ENCODE data around the gene SLC66A2. TPM values are rescaled to one million over a fixed set of nuclear protein-coding genes. Genes with fewer than 3 reads are reported as not detected.

SLC66A2 gene
- total RNA-seq, 1 donor from 2014 or later = 31.6 TPM

GRCh38 chr18:79899609-79900445 is 51.6 kb downstream of the SLC66A2 start:
- Mint-ChIP-seq H3K4me1 (ENCODE audit: low read depth) (no peaks in the 10 kb centered on the region), H3K27ac (peak overlapping the region; percentile 52), H3K9me3 (ENCODE audit: low read depth) (peaks cover 34% of the 10 kb centered on the region), H3K27me3 (no peaks in the 10 kb centered on the region), H3K4me3 (ENCODE audit: low read depth) (no peak overlapping the region), H3K36me3 (ENCODE audit: insufficient read depth) (peaks cover 46% of the 10 kb centered on the region)
- DNase-seq (ENCODE audit: low spot score, unreplicated experiment) = no peak
- no peak for TF ChIP-seq CTCF (IDR thresholded peaks at IDR 0.05; ENCODE audit: unreplicated experiment)

- Mint-ChIP-seq H3K9me3 (ENCODE audit: low read depth) (peaks cover 39% of the 10 kb centered on the region), H3K27me3 (no peaks in the 10 kb centered on the region), H3K27ac (no peak overlapping the region), H3K4me3 (ENCODE audit: low read depth) (no peak overlapping the region), H3K4me1 (ENCODE audit: low read depth) (no peaks in the 10 kb centered on the region), H3K36me3 (ENCODE audit: insufficient read depth) (peaks cover 47% of the 10 kb centered on the region)
- DNase-seq (ENCODE audit: low spot score, unreplicated experiment) = no peak
- TF ChIP-seq CTCF (IDR thresholded peaks at IDR 0.05; ENCODE audit: unreplicated experiment) = no peak
Observed at GRCh38 chr18:79898952-79899608, 52.4 kb downstream of the SLC66A2 start.

- TF ChIP-seq CTCF (IDR thresholded peaks at IDR 0.05; ENCODE audit: unreplicated experiment) = no peak
- Mint-ChIP-seq H3K27me3 (no peaks in the 10 kb centered on the region), H3K4me3 (ENCODE audit: low read depth) (no peak overlapping the region), H3K9me3 (ENCODE audit: low read depth) (peaks cover 49% of the 10 kb centered on the region), H3K4me1 (ENCODE audit: low read depth) (no peaks in the 10 kb centered on the region), H3K27ac (peak overlapping the region; percentile 45), H3K36me3 (ENCODE audit: insufficient read depth) (peaks cover 48% of the 10 kb centered on the region)
- no peak for DNase-seq (ENCODE audit: low spot score, unreplicated experiment)
Observed at GRCh38 chr18:79897940-79898625, 53.4 kb downstream of the SLC66A2 start.

GRCh38 chr18:79896738-79897137 is 54.7 kb downstream of the SLC66A2 start:
- peaks cover 38% of the 10 kb centered on the region for H3K36me3 Mint-ChIP-seq (ENCODE audit: insufficient read depth)
- no peak overlapping the region for H3K27ac Mint-ChIP-seq
- peaks cover 58% of the 10 kb centered on the region for H3K9me3 Mint-ChIP-seq (ENCODE audit: low read depth)
- TF ChIP-seq CTCF (IDR thresholded peaks at IDR 0.05; ENCODE audit: unreplicated experiment) = no peak
- H3K4me3 Mint-ChIP-seq (ENCODE audit: low read depth) = no peak overlapping the region
- no peaks in the 10 kb centered on the region for H3K27me3 Mint-ChIP-seq
- no peak for DNase-seq (ENCODE audit: low spot score, unreplicated experiment)
- no peaks in the 10 kb centered on the region for H3K4me1 Mint-ChIP-seq (ENCODE audit: low read depth)

GRCh38 chr18:79890674-79891073 is 60.8 kb downstream of the SLC66A2 start:
- DNase-seq (ENCODE audit: low spot score, unreplicated experiment) = no peak
- no peaks in the 10 kb centered on the region for H3K4me1 Mint-ChIP-seq (ENCODE audit: low read depth)
- no peak overlapping the region for H3K4me3 Mint-ChIP-seq (ENCODE audit: low read depth)
- peaks cover 16% of the 10 kb centered on the region for H3K36me3 Mint-ChIP-seq (ENCODE audit: insufficient read depth)
- no peaks in the 10 kb centered on the region for H3K27me3 Mint-ChIP-seq
- peaks cover 59% of the 10 kb centered on the region for H3K9me3 Mint-ChIP-seq (ENCODE audit: low read depth)
- TF ChIP-seq CTCF (IDR thresholded peaks at IDR 0.05; ENCODE audit: unreplicated experiment) = no peak
- H3K27ac Mint-ChIP-seq = no peak overlapping the region
